Fibroblast of lung (primary cell): Measurements from ENCODE around the gene CACYBP.

Experiments used
- EZH2 ChIP-seq: IDR thresholded peaks from 2 replicates; pipeline ENCODE4 v1.5.1; 2012; ENCODE audit warnings: low read length, control low read depth, mild to moderate bottlenecking; ENCODE audit errors: missing control alignments
- TF ChIP-seq, protein P1 (sequence below), 2 donors: IDR thresholded peaks in 1 of 2; conservative IDR thresholded peaks in 1 of 2; 1 replicate in 1 of 2; 2 replicates in 1 of 2; pipeline ENCODE4 v1.5.1; 2011 to 2012; ENCODE audit warnings: low read length in 2 of 2, control low read depth in 1 of 2, inconsistent platforms in 1 of 2, low read depth in 1 of 2, mild to moderate bottlenecking in 1 of 2

DNA sequence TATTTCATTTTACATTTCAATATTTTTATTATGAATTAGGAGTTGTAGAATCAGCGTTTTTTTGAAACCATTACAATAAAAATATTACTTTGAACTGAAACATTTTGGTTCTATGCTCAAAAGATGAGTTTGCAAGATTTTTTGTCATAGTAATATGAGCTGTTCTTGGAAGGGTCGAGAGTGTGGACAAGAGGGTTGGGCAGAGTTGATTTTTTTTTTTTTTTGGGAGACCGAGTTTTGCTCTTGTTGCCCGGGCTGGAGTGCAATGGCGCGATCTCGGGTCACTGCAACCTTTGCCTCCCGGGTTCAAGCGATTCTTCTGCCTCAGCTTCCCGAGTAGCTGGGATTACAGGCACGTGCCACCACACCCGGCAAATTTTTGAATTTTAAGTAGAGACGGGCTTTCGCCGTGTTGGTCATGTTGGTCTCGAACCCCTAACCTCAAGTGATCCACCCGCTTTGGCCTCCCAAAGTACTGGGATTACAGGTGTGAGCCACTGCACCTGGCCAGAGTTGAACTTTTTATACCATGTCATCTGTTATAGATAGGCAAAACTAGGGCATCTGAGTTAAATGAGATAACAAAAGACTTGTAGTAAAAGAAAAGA is 3.3 kb downstream of the CACYBP start:
- TF ChIP-seq, protein P1, sequence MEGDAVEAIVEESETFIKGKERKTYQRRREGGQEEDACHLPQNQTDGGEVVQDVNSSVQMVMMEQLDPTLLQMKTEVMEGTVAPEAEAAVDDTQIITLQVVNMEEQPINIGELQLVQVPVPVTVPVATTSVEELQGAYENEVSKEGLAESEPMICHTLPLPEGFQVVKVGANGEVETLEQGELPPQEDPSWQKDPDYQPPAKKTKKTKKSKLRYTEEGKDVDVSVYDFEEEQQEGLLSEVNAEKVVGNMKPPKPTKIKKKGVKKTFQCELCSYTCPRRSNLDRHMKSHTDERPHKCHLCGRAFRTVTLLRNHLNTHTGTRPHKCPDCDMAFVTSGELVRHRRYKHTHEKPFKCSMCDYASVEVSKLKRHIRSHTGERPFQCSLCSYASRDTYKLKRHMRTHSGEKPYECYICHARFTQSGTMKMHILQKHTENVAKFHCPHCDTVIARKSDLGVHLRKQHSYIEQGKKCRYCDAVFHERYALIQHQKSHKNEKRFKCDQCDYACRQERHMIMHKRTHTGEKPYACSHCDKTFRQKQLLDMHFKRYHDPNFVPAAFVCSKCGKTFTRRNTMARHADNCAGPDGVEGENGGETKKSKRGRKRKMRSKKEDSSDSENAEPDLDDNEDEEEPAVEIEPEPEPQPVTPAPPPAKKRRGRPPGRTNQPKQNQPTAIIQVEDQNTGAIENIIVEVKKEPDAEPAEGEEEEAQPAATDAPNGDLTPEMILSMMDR (conservative IDR thresholded peaks at IDR 0.05 in 1 of 2, IDR thresholded peaks at IDR 0.05 in 1 of 2; ENCODE audit: low read depth in 1 of 2, low read length in 2 of 2): no peak
- no peak for TF ChIP-seq EZH2
